Neural cell (in vitro differentiated cells): Measurements from ENCODE around the gene PIANP. TPM values are rescaled to one million over a fixed set of nuclear protein-coding genes. Genes with fewer than 3 reads are reported as not detected.

Source experiments
- H2AFZ ChIP-seq: fragments of 200-600, 300-800 bp; sonication (generic), shearing (Covaris generic); 2 replicates; pipeline ENCODE4 v1.6.0; 2014; ENCODE audit warnings: low read depth, mild to moderate bottlenecking, antibody characterized with exemption, low read length, moderate library complexity
- H3F3A ChIP-seq: fragments of 200-600 bp; shearing (Covaris generic); 2 replicates; pipeline ENCODE4 v1.6.1; 2016; ENCODE audit warnings: mild to moderate bottlenecking, moderate library complexity, mixed read lengths, antibody characterized with exemption, low read length; ENCODE audit not compliant: insufficient read depth, poor library complexity, severe bottlenecking
- H3K27ac ChIP-seq: fragments of 200-600, 300-800 bp; sonication (generic), shearing (Covaris generic); 2 replicates; pipeline ENCODE4 v1.5.1; 2014; ENCODE audit warnings: mild to moderate bottlenecking, low read length, moderate library complexity
- H3K27me3 ChIP-seq: fragments of 300-800, 200-600 bp; sonication (generic), shearing (Covaris generic); 2 replicates; pipeline ENCODE4 v1.6.0; 2014; ENCODE audit warnings: mild to moderate bottlenecking, low read depth, low read length, moderate library complexity; ENCODE audit not compliant: insufficient read depth
- H3K36me3 ChIP-seq: fragments of 300-800, 200-600 bp; sonication (generic), shearing (Covaris generic); 2 replicates; pipeline ENCODE4 v1.5.1; 2014; ENCODE audit warnings: mild to moderate bottlenecking, antibody characterized with exemption, low read length, moderate library complexity; ENCODE audit not compliant: insufficient read depth
- H3K4me2 ChIP-seq: fragments of 300-800, 200-600 bp; sonication (generic), shearing (Covaris generic); 2 replicates; pipeline ENCODE4 v1.6.0; 2014; ENCODE audit warnings: mild to moderate bottlenecking, low read length
- H3K4me3 ChIP-seq: fragments of 300-800, 200-600 bp; sonication (generic), shearing (Covaris generic); 2 replicates; pipeline ENCODE4 v1.5.1; 2014; ENCODE audit warnings: mild to moderate bottlenecking, low read length, moderate library complexity
- H3K79me2 ChIP-seq: fragments of 200-600 bp; shearing (Covaris generic); replicated peaks from 2 replicates; pipeline ENCODE4 v1.6.0; 2014; ENCODE audit warnings: mild to moderate bottlenecking, low read length, moderate library complexity; ENCODE audit not compliant: insufficient read depth
- H3K9ac ChIP-seq: fragments of 300-800, 200-600 bp; sonication (generic), shearing (Covaris generic); 2 replicates; pipeline ENCODE4 v1.6.1; 2016; ENCODE audit warnings: mild to moderate bottlenecking, low read length, mixed read lengths
- H3K9me2 ChIP-seq: fragments of 200-600 bp; shearing (Covaris generic); 2 replicates; pipeline ENCODE4 v1.6.1; 2016; ENCODE audit warnings: mild to moderate bottlenecking, low read length, mixed read lengths; ENCODE audit not compliant: insufficient read depth
- H3K9me3 ChIP-seq: fragments of 200-600, 300-800 bp; sonication (generic), shearing (Covaris generic); 2 replicates; pipeline ENCODE4 v1.6.1; 2016; ENCODE audit warnings: mild to moderate bottlenecking, mixed run types, low read length, moderate library complexity, mixed read lengths
- H4K20me1 ChIP-seq: fragments of 200-600 bp; shearing (Covaris generic); 2 replicates; pipeline ENCODE4 v1.6.1; 2016; ENCODE audit warnings: mild to moderate bottlenecking, mixed run types; ENCODE audit not compliant: insufficient read depth
- CTCF ChIP-seq: fragments of 450-650 bp; IDR thresholded peaks from 2 replicates; pipeline ENCODE4 v1.5.1; 2014; ENCODE audit warnings: antibody characterized with exemption, mild to moderate bottlenecking, moderate library complexity; ENCODE audit not compliant: poor library complexity, severe bottlenecking
- EP300 ChIP-seq: fragments of 450-650 bp; conservative IDR thresholded peaks from 2 replicates; pipeline ENCODE4 v1.6.1; 2014; ENCODE audit warnings: antibody characterized with exemption, mild to moderate bottlenecking, moderate library complexity; ENCODE audit not compliant: poor library complexity, severe bottlenecking
- EZH2 ChIP-seq: fragments of 200-600, 300-800 bp; shearing (Covaris generic), sonication (generic); IDR thresholded peaks from 2 replicates; pipeline ENCODE4 v1.6.1; 2014; ENCODE audit warnings: antibody characterized with exemption, low read length, borderline replicate concordance, mild to moderate bottlenecking; ENCODE audit not compliant: insufficient read depth, poor library complexity, severe bottlenecking
- MXI1 ChIP-seq: fragments of 450-650 bp; conservative IDR thresholded peaks from 2 replicates; pipeline ENCODE4 v1.6.1; 2014; ENCODE audit warnings: antibody characterized with exemption, mild to moderate bottlenecking; ENCODE audit not compliant: poor library complexity, severe bottlenecking
- POLR2AphosphoS5 ChIP-seq: IDR thresholded peaks from 2 replicates; pipeline ENCODE4 v1.6.1; 2012
- RAD21 ChIP-seq: fragments of 450-650 bp; conservative IDR thresholded peaks from 2 replicates; pipeline ENCODE4 v1.6.1; 2014; ENCODE audit warnings: antibody characterized with exemption, mild to moderate bottlenecking, moderate library complexity
- REST ChIP-seq: IDR thresholded peaks from 2 replicates; pipeline ENCODE4 v1.6.1; 2012; ENCODE audit warnings: borderline replicate concordance
- SMC3 ChIP-seq: fragments of 450-650 bp; conservative IDR thresholded peaks from 2 replicates; pipeline ENCODE4 v1.6.1; 2014; ENCODE audit warnings: antibody characterized with exemption, mild to moderate bottlenecking, moderate library complexity; ENCODE audit not compliant: poor library complexity
- TAF1 ChIP-seq: IDR thresholded peaks from 2 replicates; pipeline ENCODE4 v1.6.1; 2012; ENCODE audit warnings: low read depth
- polyA plus RNA-seq: library from polyadenylated mRNA; depleted of rRNA; stranded (reverse); fragments of >200 nt; gene quantifications from 2 replicates; pipeline ENCODE4 v1.2.3, GENCODE V29; 2014

The PIANP gene
- polyA plus RNA-seq, 1 donor from 2014 or later: 4.4 TPM

GRCh38 chr12:6667559-6668210 is 32.9 kb downstream of the PIANP start (continued):
- TF ChIP-seq REST (no peak), SMC3 (peak; percentile 52), TAF1 (no peak), EP300 (no peak)

GRCh38 chr12:6666211-6666610 is 34.4 kb downstream of the PIANP start:
- no peak overlapping the region for H2AFZ ChIP-seq
- no peak overlapping the region for H3K4me3 ChIP-seq
- H4K20me1 ChIP-seq: no peaks in the 10 kb centered on the region
- TF ChIP-seq EZH2 (no peak), RAD21 (no peak), POLR2AphosphoS5 (no peak), EP300 (no peak), TAF1 (no peak), REST (no peak), SMC3 (no peak), MXI1 (no peak), CTCF (no peak)
- no peaks in the 10 kb centered on the region for H3F3A ChIP-seq
- H3K79me2 ChIP-seq: peaks cover 17% of the 10 kb centered on the region
- H3K9ac ChIP-seq: no peak overlapping the region
- peaks cover 9% of the 10 kb centered on the region for H3K36me3 ChIP-seq
- H3K9me3 ChIP-seq: no peaks in the 10 kb centered on the region
- no peaks in the 10 kb centered on the region for H3K27me3 ChIP-seq
- H3K4me2 ChIP-seq: no peak overlapping the region
- no peaks in the 10 kb centered on the region for H3K9me2 ChIP-seq
- no peak overlapping the region for H3K27ac ChIP-seq
